Glutamatergic neuron (in vitro differentiated cells): Measurements from ENCODE around the gene SHLD1. TPM values are rescaled to one million over a fixed set of nuclear protein-coding genes. Genes with fewer than 3 reads are reported as not detected.
"Not testable (repeated sequence)": the region's sequence is repeated elsewhere in the genome, so short reads cannot be mapped to it uniquely, and the experiment has no call there.

ENCODE experiments used
- DNase-seq: peaks from one replicate; pipeline ENCODE4 v3.0.0; 2022
- H3K27ac Mint-ChIP-seq: one replicate; pipeline ENCODE4 v1.8.0; 2020; ENCODE audit warnings: mild to moderate bottlenecking, mixed read lengths, inconsistent platforms; ENCODE audit not compliant: unreplicated experiment
- H3K27me3 Mint-ChIP-seq: one replicate; pipeline ENCODE4 v1.8.0; 2020; ENCODE audit warnings: mild to moderate bottlenecking, moderate library complexity, mixed read lengths, inconsistent platforms; ENCODE audit not compliant: unreplicated experiment
- H3K36me3 Mint-ChIP-seq: one replicate; pipeline ENCODE4 v1.8.0; 2020; ENCODE audit warnings: mild to moderate bottlenecking, mixed read lengths, inconsistent platforms; ENCODE audit not compliant: unreplicated experiment
- H3K4me1 Mint-ChIP-seq: one replicate; pipeline ENCODE4 v1.8.0; 2020; ENCODE audit warnings: mild to moderate bottlenecking, low read depth, mixed read lengths, inconsistent platforms; ENCODE audit not compliant: unreplicated experiment
- H3K4me3 Mint-ChIP-seq: one replicate; pipeline ENCODE4 v1.8.0; 2020; ENCODE audit warnings: mild to moderate bottlenecking, mixed read lengths, inconsistent platforms; ENCODE audit not compliant: unreplicated experiment
- H3K9me3 Mint-ChIP-seq: one replicate; pipeline ENCODE4 v1.8.0; 2020; ENCODE audit warnings: mild to moderate bottlenecking, moderate library complexity, mixed read lengths, inconsistent platforms; ENCODE audit not compliant: unreplicated experiment
- CTCF ChIP-seq: fragments of 200-600 bp; sonication (generic); IDR thresholded peaks from one replicate; pipeline ENCODE4 v1.5.0; 2021; ENCODE audit not compliant: partially characterized antibody, unreplicated experiment
- total RNA-seq: library from RNA; stranded (reverse); fragmentation: NEBNext Ultra II Directional; extraction: Animal tissue kit (Norgen Biotek cat#: 25700); gene quantifications from one replicate; pipeline ENCODE4 v1.2.1, GENCODE V29; 2021; ENCODE audit not compliant: unreplicated experiment

Gene SHLD1
- total RNA-seq, 1 donor from 2014 or later: 4.0 TPM

- no peak for DNase-seq
- TF ChIP-seq CTCF: no peak
- Mint-ChIP-seq H3K4me3 (no peak overlapping the region), H3K27me3 (peaks cover 2% of the 10 kb centered on the region), H3K27ac (no peak overlapping the region), H3K4me1 (no peaks in the 10 kb centered on the region), H3K9me3 (no peaks in the 10 kb centered on the region), H3K36me3 (no peaks in the 10 kb centered on the region)
Observed at GRCh38 chr20:5718896-5719595, 31.2 kb upstream of the SHLD1 start.

- no peak overlapping the region for H3K4me3 Mint-ChIP-seq
- DNase-seq: no peak
- no peaks in the 10 kb centered on the region for H3K9me3 Mint-ChIP-seq
- peaks cover 2% of the 10 kb centered on the region for H3K27me3 Mint-ChIP-seq
- no peaks in the 10 kb centered on the region for H3K4me1 Mint-ChIP-seq
- H3K27ac Mint-ChIP-seq: no peak overlapping the region
- TF ChIP-seq CTCF: no peak
- H3K36me3 Mint-ChIP-seq: no peaks in the 10 kb centered on the region
Observed at GRCh38 chr20:5719861-5720403, 30.3 kb upstream of the SHLD1 start.

- H3K4me3 Mint-ChIP-seq: no peak overlapping the region
- no peak overlapping the region for H3K27ac Mint-ChIP-seq
- no peaks in the 10 kb centered on the region for H3K36me3 Mint-ChIP-seq
- no peaks in the 10 kb centered on the region for H3K4me1 Mint-ChIP-seq
- no peak for DNase-seq
- TF ChIP-seq CTCF: no peak
- H3K27me3 Mint-ChIP-seq: no peaks in the 10 kb centered on the region
- no peaks in the 10 kb centered on the region for H3K9me3 Mint-ChIP-seq
Observed at GRCh38 chr20:5720696-5721095, 29.5 kb upstream of the SHLD1 start.

GRCh38 chr20:5721356-5721755, 28.8 kb upstream of the SHLD1 start:
- not testable (repeated sequence) for H3K27me3 Mint-ChIP-seq, H3K9me3 Mint-ChIP-seq, DNase-seq, H3K4me1 Mint-ChIP-seq, H3K36me3 Mint-ChIP-seq, H3K27ac Mint-ChIP-seq, H3K4me3 Mint-ChIP-seq

GRCh38 chr20:5722927-5723326, 27.3 kb upstream of the SHLD1 start:
- H3K27me3 Mint-ChIP-seq: peaks cover 3% of the 10 kb centered on the region
- no peak overlapping the region for H3K4me3 Mint-ChIP-seq
- H3K9me3 Mint-ChIP-seq: peaks cover 3% of the 10 kb centered on the region

GRCh38 chr20:5725183-5725463, 25.1 kb upstream of the SHLD1 start:
- not testable (repeated sequence) for H3K27me3 Mint-ChIP-seq, H3K36me3 Mint-ChIP-seq, H3K4me3 Mint-ChIP-seq, H3K4me1 Mint-ChIP-seq, DNase-seq, H3K9me3 Mint-ChIP-seq, H3K27ac Mint-ChIP-seq

More at GRCh38 chr20:5722927-5723326, 27.3 kb upstream of the SHLD1 start:
- TF ChIP-seq CTCF: no peak
- no peaks in the 10 kb centered on the region for H3K36me3 Mint-ChIP-seq
- H3K27ac Mint-ChIP-seq: no peak overlapping the region
- no peaks in the 10 kb centered on the region for H3K4me1 Mint-ChIP-seq
- no peak for DNase-seq
